Stimulated activated CD4-positive, alpha-beta T cell treated with anti-CD3 and anti-CD28 coated beads, Interleukin-2, amount 100 ng/mL, for 48 hours (primary cell): ENCODE results near the gene INSC.
A peak's percentile ranks its signal among the peaks of the same experiment; 100 is the strongest.
"Not testable (repeated sequence)": the region's sequence is repeated elsewhere in the genome, so short reads cannot be mapped to it uniquely, and the experiment has no call there.

Source experiments
- DNase-seq, 2 donors: peaks; one replicate each; pipeline ENCODE4 v3.0.0-alpha.2; 2020

INSC gene, protein sequence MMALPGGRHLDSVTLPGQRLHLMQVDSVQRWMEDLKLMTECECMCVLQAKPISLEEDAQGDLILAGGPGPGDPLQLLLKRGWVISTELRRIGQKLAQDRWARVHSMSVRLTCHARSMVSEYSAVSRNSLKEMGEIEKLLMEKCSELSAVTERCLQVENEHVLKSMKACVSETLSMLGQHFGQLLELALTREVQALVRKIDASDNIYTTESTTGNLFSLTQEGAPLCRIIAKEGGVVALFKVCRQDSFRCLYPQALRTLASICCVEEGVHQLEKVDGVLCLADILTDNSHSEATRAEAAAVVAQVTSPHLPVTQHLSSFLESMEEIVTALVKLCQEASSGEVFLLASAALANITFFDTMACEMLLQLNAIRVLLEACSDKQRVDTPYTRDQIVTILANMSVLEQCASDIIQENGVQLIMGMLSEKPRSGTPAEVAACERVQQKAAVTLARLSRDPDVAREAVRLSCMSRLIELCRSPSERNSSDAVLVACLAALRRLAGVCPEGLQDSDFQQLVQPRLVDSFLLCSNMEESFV

DNA sequence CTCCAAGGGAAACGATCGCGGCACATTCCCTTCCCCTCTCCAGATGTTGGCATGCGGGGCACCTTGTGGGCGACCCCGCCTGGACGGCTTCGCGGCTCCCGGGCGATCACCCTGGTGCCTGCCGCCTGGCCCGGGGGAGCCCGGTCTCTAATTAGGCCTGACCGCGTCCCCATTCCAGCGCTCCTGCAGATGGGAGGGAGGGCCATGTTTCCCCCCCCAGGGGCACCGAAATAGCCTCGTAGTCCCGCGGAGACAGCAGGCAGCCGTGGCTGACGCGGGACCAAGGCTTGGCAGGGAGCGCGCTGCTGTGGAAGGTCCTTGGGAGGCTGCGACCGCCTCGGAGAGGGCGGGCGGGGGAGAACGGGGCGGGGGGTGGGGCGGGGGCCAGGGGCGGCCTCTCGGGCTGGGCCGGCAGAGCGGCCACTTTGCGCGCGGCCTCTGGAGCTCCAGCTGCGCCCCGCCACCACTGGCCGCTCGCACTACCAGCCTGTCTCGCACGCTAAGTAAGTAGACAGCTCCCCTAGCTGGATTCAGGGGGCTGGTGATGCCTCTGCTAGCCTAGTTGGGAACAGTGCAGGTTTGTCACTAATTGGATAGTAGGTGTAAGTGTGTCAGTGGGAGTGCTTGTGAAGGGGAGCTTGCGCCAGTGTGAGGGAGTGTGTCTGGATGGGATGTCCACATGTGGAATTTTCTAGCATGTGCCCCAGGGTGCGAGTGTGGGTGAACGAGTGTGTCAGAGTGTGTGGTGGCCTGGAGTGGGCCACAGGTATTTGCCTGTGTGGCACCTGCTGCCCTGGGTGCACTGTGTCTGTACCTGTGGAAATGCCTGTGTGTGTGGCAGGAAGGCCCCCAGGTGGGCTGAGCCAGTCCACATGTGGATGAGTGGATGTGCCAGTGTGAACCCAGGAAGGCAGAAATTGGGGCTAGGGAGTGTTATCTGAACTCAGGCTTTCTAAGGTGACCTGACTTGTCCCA is at the start of gene INSC:
Gene INSC, plus strand, starts transcription at position 423 of the 975 bp plus-strand sequence. CDS start 34,252 bp downstream, outside the sequence.
- no peak for DNase-seq

DNA sequence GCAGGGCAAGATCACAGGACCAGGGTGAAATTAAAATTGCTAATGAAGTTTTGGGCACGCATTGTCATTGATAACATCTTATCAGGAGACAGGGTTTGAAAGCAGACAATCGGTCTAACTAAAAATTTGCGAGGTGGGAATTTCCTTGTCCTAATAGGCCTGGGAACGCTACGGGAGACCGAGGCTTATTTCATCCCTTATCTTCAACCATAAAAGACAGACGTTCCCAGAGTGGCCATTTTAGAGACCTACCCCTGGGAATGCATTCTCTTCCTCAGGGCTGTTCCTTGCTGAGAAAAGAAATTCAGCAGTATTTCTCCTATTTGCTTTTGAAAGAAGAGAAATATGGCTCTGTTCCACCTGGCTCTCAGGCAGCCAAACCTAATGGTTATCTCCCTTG is 45.0 kb upstream of the INSC start:
- not testable (repeated sequence) for DNase-seq

DNA sequence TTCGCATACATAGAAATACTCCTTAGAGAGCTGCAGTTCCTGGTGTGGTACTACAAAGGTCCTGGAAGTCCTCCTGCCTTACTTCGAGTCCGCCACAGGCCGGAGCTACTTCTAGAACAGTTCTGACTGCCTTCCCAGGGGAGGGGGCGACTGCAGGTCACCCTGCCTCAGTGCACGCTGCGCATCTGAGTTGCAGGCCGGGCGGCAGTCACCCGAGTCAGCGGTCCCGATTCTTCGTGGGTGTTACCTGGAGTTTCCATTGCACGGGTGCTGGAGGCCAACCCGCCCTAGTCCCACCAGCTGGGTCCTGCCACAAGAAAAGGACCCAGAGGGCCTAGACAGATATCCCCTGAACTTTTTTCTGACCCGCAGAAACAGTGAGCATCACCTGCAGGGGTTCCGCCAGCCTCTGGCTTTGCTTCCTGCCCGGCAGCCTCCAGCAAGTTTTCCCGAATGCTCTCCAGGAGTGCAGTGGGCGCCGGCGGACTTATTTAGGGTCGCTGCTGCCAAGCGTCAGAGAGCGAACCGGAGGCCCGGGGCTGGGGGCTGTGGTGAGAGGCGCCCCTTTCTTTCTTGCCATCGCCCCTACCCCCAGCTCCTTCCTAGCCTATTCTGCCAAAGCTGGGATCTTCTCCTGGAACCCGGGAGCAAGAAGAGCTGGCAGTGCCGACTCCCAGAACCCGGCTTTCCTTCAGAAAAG is 43.0 kb upstream of the INSC start:
- no peak for DNase-seq

DNA sequence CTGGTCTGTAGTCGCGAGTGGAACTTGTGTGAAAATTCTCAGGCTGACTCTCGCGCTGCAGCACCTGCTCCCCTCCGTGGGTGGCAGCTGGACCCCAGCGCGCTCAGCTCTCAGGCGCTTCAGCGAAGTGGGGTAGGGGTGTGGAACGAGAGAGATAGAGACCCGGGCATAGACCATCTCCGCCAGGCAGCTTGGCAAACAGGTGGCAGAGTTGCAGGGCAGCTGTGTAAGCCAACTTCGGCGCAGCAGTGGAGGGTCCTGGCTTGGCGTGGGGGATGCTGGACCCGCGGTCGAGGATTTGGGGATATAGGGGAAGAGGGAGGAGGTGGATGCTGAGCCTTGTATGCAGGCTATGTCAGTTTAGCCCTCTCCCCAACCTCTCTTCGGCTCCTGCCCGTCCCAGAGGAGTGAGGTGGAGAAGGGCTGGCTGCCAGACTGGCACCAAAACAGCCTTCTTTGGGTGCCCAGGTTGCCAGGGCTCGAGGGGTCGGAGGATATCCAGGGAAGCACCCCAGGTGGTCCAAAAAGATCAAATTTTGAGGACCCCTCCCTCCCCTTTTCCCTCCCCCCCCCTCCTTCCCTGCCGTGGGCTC is 42.1 kb upstream of the INSC start:
- no peak for DNase-seq

DNA sequence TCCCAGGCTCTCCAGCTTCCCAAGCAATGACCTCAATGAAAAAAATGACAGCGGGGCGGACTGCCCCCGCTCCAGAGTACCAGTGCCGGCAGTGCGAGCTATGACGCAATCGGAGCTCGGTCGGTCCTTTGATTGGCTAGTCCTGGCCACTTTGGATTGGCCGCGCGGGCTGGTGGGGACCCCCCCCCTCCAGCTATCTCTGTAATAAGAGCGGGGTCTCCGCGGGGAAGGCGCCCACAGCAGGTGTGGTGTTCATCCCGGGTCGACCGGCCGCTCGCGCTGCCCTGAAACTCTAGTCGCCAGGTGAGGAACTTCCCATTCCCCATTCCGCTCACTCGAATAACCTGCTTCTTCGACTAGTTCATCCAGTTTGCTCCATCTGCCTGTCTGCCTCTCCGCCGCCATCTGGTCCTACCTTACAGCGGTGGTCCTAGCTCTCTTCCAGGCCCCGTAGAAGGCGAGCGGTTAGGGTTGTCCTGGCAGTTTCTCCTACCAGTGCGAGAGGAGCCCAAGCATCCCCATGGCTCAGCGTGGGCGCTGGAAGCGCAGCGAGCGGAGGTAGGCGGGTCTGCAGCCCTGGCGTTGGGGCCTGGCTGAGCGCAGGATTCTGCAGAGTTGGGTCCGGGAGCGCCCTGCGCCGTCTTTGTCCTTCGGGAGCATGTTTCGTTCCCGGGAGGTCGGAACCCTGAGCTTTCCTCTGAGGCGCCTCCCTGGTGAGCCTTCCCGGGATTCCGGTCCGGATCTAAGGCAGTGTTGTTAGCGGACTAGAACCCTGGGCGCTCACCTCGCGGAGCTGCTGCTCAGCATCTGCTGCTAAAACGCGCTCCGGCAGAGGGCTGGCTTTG is 41.1 kb upstream of the INSC start, which contains the start of gene CALCB:
Gene CALCB, plus strand, starts transcription at position 233 of the 845 bp plus-strand sequence. CDS start 1,126 bp downstream, outside the sequence.
- DNase-seq, result peak; percentile 23 to 31

DNA sequence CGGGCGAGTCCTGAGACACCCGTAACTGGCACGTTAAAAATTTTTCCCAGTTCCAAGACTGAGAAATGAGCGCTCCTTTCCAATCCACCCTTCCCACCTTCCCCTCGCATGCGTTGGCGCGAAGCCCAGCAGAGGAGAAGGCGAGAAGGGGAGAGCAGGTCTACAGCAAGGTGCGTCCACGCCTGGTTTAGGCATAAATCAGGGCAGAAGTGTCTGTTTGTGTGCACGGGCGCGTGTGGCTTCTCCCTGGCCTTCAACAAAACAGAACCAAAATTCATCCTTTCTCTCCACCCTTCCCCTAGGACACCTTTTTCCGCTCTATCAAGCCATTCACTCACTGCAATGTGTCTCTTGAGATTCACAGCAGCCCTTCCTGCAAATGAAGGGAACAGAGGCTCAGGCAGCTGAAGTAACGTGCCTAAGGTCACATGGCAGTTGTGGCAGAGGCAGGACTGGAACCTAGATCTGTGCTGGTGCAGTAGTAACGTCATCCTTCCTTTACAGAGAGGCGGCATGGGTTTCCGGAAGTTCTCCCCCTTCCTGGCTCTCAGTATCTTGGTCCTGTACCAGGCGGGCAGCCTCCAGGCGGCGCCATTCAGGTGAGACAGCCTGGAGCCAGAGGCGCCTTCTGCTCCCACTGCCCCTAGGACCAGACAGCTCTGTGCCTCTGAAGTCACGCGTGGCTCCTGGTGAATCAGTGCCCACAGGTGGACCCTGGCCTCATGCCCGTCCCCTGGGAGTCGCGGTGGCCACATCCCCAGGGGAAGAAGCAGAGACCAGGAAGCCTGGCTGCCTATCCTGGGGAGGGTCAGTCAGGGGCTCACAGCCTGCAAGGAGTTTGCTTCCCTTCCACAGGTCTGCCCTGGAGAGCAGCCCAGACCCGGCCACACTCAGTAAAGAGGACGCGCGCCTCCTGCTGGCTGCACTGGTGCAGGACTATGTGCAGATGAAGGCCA is 40.2 kb upstream of the INSC start:
- peak; percentile 91 to 93 for DNase-seq

DNA sequence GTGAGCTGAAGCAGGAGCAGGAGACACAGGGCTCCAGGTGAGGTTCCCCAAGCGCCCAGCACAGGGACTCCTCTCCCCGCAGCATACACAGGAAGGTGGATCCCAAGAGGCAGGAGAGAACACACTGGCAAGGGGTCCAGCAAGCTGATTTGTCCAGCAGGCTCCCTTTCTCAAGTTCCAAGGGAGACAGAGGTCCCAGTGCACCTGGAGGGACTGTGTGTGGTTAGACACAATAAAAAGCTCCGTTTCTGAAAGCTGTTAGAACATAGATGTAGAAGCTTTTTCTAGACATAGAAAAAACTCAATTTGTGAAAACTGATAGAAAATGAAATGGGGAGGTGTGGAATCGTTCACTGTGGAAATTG is 39.6 kb upstream of the INSC start:
- DNase-seq, result no peak

DNA sequence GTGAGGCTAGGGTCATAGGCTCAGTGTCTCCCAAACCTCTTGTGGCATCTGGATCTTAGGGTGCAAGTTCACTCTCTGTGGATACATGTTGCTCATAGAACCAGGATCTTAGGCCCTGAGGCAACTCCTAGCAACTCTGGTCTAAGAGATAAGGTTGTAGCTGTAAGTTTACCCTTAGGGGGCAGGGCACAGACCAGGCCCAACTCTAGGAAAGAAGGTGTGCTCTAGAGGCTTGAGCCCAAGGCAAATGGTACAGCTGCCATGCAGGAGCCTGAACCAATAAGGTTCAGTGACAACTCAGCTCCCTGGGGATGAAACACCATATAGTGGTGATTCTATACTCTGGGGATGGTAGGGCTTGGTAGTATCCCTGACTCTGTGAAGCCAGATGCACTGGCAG is 23.5 kb upstream of the INSC start:
- DNase-seq, result no peak

DNA sequence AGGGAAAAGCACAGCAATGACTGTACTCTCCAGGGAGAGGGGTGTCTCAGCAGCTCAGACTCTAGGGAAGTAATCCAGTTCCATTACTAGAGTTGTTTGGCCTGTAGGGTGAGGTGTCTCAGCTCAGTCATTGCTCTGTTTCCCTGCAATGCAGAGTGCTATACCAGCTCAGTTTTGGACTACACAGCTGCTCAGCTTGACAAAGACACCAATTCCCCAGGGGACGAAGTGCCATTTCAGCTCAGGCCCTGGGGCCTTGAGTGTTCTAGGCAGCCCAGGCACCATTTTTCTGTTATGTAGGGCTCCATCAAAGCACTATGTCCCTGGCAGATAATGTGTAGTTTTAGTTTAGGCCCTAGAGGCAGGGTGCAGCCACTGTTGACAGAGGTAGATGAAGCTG is 23.1 kb upstream of the INSC start:
- DNase-seq, result no peak

DNA sequence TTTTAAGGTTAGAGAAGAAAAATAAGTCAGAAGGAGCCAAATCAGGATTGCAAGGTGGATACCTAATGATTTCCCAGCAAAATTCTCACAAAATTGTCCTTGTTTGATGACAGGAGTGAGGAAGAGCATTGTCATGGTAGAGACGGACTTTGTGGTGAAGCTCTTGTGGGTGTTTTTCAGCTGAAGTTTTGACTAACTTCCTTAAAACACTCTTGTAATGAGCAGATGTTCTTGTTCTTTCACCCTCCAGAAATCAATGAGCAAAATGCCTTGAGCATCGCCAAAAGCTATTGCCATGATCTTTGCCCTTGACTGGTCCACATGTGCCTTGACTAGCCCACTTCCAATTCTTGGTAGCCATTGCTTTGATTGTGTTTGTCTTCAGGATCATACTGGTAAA is 21.3 kb upstream of the INSC start:
- no peak for DNase-seq

DNA sequence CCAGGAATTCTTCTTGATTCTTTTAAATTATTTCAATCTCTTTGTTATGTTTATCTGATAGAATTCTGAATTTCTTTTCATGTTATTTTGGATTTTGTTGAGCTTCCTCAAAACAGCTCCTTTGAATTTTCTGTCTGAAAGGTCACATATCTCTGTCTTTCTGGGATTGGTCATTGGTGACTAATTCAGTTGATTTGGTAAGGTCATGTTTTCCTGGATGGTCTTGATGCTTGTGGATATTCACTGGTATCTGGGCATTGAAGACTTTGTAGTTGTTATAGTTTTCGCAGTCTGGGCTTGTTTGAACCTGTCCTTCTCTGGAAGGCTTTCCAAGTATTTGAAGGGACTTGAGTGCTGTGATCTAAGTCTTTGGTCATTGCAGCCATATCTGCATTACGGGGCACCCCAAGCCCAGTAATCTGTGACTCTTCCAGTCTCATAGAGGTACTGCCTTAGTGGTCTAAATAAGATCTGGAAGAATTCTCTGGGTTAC is 18.9 kb upstream of the INSC start:
- no peak for DNase-seq

DNA sequence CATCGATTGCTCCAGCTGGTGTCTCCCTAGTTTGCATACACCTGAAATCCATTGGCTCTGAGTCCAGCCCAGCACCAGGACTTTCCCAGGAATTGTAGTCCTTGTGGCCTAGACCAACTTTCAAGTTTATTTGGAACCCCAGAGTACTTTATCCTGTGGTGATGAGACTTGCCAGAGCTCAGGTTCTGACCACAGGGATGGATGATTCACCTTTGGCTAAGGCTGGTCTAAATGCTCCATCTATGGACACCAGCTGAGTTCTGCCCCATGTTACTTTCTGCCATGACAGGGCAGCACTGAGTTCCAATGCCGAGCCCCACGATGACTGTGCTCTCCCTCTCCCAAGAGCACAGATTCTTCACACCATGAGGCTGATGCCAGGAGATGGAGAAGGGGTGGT is 17.3 kb upstream of the INSC start:
- DNase-seq, result no peak

DNA sequence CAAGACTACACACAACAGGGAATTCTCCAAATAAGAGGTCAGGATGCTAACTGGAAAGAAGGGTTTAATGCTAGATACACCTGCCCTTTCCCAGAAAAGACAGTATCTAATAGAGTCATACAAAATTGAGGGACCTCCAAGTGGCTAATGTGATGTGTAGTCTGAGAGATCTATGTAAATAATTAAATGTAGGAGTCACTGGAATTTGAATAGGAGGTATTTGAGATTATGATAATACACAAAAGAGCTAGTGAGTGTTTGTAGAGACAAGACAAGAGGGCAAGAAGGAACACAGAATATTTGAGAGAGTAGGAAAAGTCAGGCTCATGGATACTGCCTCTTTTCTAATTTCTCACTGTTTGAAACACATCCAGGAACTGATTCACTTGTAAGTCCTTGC is 15.5 kb upstream of the INSC start:
- DNase-seq, result no peak

DNA sequence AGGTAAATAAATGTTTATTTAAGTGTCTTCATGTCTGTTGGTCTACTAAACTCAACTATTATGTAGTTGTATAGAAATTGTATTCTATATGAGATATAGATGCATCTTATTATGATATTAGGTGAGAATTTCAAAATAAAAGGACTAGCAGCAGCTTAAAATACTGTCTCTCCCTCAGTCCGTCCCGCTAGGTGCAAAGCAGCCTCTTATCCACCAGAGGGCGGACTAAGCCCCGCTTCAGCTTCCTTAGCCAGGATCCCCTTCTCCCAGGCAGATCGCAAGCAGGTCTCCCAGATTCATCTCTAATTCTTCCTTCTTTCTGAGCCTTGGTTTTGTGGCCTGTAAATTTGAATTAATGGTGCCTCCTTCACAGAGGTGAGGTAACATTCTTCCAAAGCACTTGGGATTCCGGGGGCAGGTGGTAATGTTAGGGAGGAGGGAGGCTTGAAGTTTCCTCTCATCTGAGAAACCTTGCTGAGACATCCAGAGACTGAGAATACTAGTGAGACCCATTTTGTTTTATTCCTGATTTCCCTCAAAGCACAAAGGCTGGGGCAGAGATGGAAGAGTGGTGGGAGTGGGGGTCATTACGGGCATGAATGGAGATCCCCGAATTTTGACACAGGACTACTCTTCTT is 13.5 kb upstream of the INSC start:
- DNase-seq, result peak; percentile 43 to 51

DNA sequence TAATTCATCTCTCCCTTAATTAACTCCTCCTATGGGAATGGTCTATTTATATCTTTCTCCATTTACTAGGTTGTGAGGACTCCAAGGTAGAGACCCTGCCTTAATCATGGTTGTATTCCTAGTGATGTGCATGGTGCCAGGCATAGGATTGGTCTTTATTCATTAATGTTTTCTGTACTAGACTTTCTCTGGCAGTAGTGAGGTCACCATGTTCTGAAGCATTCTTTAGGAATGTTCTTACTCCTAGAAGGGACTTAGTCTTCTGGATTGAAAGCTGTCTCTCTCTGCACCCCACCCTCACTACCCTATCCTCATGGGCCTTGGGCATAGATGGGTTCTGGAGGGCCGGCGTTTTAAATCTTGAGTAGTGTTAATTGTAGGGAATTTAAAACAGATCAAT is 10.6 kb upstream of the INSC start:
- no peak for DNase-seq

DNA sequence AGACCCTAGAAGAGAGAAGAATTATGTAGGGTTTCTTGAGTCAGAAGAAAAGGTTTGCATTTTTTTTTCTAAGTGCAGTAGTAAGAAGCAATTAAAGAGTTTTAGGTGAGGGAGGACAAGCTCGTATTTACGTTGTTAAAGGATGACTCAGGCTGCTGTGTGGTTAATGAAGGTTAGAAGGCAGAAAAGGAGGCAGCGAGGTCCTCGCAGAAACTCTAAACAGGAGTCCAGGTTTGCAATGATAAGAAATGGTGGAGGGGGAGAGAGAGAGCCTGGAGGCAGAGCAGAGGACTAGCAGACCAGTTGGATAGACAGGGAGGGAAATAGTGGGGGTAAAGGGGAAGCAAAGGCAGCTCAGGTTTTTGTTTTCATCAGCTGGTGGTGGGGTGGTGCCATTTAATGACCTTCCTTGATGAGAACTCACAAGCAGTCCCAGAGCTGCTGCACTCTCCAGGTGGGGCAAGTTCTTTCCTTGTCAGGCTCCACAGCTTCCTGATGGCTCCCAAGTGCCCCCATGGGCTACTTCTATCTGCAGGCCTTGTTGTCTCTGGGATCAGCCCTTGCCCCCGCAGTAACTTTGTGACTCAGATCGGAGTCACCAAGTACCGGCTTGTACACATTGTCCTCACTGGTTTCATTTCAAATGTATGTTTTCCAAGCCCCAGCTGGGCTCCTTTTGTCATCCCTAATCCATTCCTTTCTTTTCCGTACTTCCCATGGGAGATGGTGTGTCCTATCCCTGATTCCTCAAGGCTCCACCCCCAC is 8.3 kb upstream of the INSC start:
- no peak for DNase-seq

DNA sequence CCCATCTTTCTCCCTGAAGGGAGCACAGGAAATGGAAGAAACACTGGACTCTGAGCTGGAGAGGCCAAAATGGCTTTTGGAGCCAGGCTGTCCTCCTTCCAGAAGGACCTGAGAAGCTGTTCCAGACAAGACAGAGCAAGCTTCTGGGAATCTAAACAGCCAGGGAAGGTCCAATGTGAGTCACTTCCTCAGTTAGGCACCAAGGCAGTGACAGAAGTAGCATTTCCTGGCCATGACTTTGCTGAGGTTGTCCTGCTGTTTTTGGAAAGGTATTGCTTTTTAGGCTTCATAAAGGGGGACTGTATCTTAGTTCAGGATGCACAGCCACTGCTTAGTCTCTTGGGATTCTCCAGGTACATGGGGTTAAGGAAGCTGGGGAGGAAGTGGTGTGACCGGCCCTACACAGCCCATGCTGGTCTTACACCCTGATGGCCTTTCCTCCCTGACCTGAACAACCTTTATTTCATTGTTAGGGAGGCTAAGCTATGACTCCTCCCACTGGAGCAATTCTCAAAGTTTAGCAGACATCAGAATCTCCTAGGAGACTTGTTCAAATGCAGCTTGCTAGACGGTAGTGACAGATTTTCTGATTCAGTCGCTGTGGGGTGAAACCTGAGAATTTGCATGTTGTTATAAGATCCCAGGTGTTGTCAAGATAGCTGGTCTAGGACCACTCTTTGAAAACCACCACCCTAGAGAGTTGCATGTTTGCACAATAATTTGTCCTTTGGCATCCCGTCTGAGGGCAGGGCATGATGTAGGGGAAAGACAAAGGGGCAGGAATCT is 6.8 kb upstream of the INSC start:
- DNase-seq, result no peak

DNA sequence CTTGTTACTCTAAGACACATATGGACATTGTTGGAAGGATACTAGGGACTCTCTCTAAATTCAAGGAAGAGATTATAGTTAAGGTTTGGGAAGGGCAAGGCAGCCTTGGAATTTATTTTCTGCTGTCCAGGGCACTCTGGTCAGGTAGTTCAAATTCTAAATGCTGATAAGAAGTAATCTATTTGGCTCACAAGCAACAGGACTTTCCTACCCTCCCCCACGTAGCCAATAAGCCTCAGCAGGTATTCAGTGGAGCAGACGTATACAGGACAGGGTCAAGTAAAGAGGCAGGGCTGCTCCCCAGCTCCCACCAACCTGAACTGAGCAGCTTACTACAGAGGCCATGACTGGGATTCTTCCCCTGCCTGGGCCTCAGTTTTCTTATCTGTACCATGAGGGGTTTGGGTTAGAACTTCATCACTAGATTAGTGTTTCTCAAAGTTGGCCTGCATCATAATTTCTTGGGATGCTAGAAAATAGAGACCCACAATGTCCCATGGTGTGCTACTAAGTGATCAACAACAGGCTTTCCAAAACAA is 6.1 kb upstream of the INSC start:
- DNase-seq, result no peak
